Keratinocyte (primary cell): ENCODE data around the gene ALKBH2. TPM values are rescaled to one million over a fixed set of nuclear protein-coding genes. Genes with fewer than 3 reads are reported as not detected.

ENCODE experiments used
- DNase-seq: peaks from one replicate; pipeline ENCODE4 v3.0.0-alpha.2; 2011; ENCODE audit warnings: low read depth, missing footprints, low spot score
- FAIRE-seq: peaks from 2 replicates; lab custom pipeline; 2011; peaks lifted over from hg19 to GRCh38; lab: Jason Lieb, UNC
- H2AFZ ChIP-seq: 2 replicates; pipeline ENCODE4 v1.6.0; 2012; ENCODE audit warnings: low read length, control low read depth, inconsistent platforms; ENCODE audit not compliant: control insufficient read depth
- H3K27ac ChIP-seq: 2 replicates; pipeline ENCODE4 v1.5.1; 2011; ENCODE audit warnings: low read length; ENCODE audit not compliant: control insufficient read depth, insufficient read depth
- H3K27me3 ChIP-seq: 3 replicates; pipeline ENCODE4 v1.6.0; 2011; ENCODE audit warnings: low read length; ENCODE audit not compliant: control insufficient read depth, insufficient read depth; ENCODE audit errors: extremely low read depth
- H3K36me3 ChIP-seq, 2 experiments: 2 replicates in 1 of 2; 3 replicates in 1 of 2; pipeline ENCODE4 v1.5.1; 2011; ENCODE audit warnings: low read length in 2 of 2, mild to moderate bottlenecking in 1 of 2; ENCODE audit not compliant: control insufficient read depth in 2 of 2, insufficient read depth in 2 of 2; ENCODE audit errors: extremely low read depth in 1 of 2
- H3K4me1 ChIP-seq: 3 replicates; pipeline ENCODE4 v1.5.1; 2011; ENCODE audit warnings: low read length; ENCODE audit not compliant: control insufficient read depth, insufficient read depth; ENCODE audit errors: extremely low read depth
- H3K4me2 ChIP-seq: 3 replicates; pipeline ENCODE4 v1.6.0; 2011; ENCODE audit warnings: low read depth, low read length; ENCODE audit not compliant: control insufficient read depth, insufficient read depth; ENCODE audit errors: extremely low read depth
- H3K4me3 ChIP-seq, 3 experiments: fragments of 200-600 bp in 1 of 3; sonication (generic) in 1 of 3; 2 replicates in 2 of 3; 3 replicates in 1 of 3; pipeline ENCODE4 v1.5.1; 2011 to 2016; ENCODE audit warnings: low read length in 3 of 3, mild to moderate bottlenecking in 3 of 3, control low read depth in 2 of 3, inconsistent platforms in 1 of 3, low read depth in 1 of 3, mixed read lengths in 1 of 3, mixed run types in 1 of 3, moderate library complexity in 1 of 3; ENCODE audit not compliant: control insufficient read depth in 2 of 3, insufficient read depth in 2 of 3; ENCODE audit errors: extremely low read depth in 1 of 3
- H3K79me2 ChIP-seq: 2 replicates; pipeline ENCODE4 v1.6.0; 2012; ENCODE audit warnings: low read length; ENCODE audit not compliant: control insufficient read depth, insufficient read depth
- H3K9ac ChIP-seq: 3 replicates; pipeline ENCODE4 v1.6.0; 2011; ENCODE audit warnings: low read length; ENCODE audit not compliant: control insufficient read depth, insufficient read depth; ENCODE audit errors: extremely low read depth
- H3K9me1 ChIP-seq: 3 replicates; pipeline ENCODE4 v1.6.0; 2011; ENCODE audit warnings: low read length; ENCODE audit not compliant: control insufficient read depth, insufficient read depth; ENCODE audit errors: extremely low read depth
- H3K9me3 ChIP-seq: 2 replicates; pipeline ENCODE4 v1.5.1; 2012; ENCODE audit warnings: low read depth, low read length; ENCODE audit not compliant: control insufficient read depth
- H4K20me1 ChIP-seq: 3 replicates; pipeline ENCODE4 v1.6.0; 2011; ENCODE audit warnings: low read length; ENCODE audit not compliant: control insufficient read depth, insufficient read depth; ENCODE audit errors: extremely low read depth
- EZH2 ChIP-seq: IDR thresholded peaks from one replicate; pipeline ENCODE4 v1.6.1; 2012; ENCODE audit warnings: inconsistent platforms, mild to moderate bottlenecking, low read length, moderate library complexity
- dilution Hi-C: fragments of 300-500 bp; cut with MboI; formaldehyde crosslinking; loops from one replicate; pipeline ENCODE4 v1.7.0; 2020; ENCODE audit warnings: low sequenced_read_pairs; ENCODE audit not compliant: extremely low pct_ligation_motif_present
- polyA plus RNA-seq, 5 experiments: library from polyadenylated mRNA; depleted of rRNA in 3 of 5; stranded (reverse) in 3 of 5; stranded (forward) in 1 of 5; unstranded in 1 of 5; fragments of >200 nt; gene quantifications; 1 replicate in 1 of 5; 2 replicates in 3 of 5; 3 replicates in 1 of 5; pipeline versions ENCODE4 v1.2.1 to v1.2.3, GENCODE V29; 2011 to 2012; ENCODE audit warnings: missing spikeins in 2 of 5, low read depth in 1 of 5, low replicate concordance in 1 of 5
- TF ChIP-seq, protein P1 (sequence below), 3 experiments: IDR thresholded peaks in 1 of 3; conservative IDR thresholded peaks in 1 of 3; optimal IDR thresholded peaks in 1 of 3; 2 replicates in 2 of 3; 3 replicates in 1 of 3; pipeline versions ENCODE3 to v1.5.1; 2011; ENCODE audit warnings: low read length in 3 of 3, mild to moderate bottlenecking in 3 of 3, moderate library complexity in 2 of 3, control low read depth in 1 of 3, inconsistent platforms in 1 of 3; ENCODE audit not compliant: insufficient read depth in 2 of 3; ENCODE audit errors: extremely low read depth in 1 of 3

Gene ALKBH2
- polyA plus RNA-seq, 1 donor (not counting 4 experiments of a cell fraction or from before 2014, with no cell fraction given), result 25.2 TPM

DNA sequence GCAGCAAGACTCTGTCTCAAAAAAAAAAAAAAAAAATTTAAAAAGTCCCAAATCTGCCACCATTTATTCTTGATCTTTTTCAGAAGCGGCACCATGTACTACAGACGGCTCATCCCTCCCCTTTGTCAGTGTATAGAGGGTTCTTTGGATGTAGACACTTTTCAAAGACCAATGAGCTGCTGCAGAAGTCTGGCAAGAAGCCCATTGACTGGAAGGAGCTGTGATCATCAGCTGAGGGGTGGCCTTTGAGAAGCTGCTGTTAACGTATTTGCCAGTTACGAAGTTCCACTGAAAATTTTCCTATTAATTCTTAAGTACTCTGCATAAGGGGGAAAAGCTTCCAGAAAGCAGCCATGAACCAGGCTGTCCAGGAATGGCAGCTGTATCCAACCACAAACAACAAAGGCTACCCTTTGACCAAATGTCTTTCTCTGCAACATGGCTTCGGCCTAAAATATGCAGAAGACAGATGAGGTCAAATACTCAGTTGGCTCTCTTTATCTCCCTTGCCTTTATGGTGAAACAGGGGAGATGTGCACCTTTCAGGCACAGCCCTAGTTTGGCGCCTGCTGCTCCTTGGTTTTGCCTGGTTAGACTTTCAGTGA lies 16.6 kb upstream of the ALKBH2 start:
- no peak for FAIRE-seq
- H3K9me1 ChIP-seq, result no peaks in the 10 kb centered on the region
- H3K4me3 ChIP-seq, result no peak overlapping the region
- no peak overlapping the region for H3K27ac ChIP-seq
- dilution Hi-C loops, result loop anchor here (10.0 to 25.0 kb wide), 2 partner anchors 277 to 445 kb away; no protein-coding TSS in a partner anchor
- H3K79me2 ChIP-seq, result no peaks in the 10 kb centered on the region
- H3K27me3 ChIP-seq, result no peaks in the 10 kb centered on the region
- peaks cover 4% of the 10 kb centered on the region for H3K4me1 ChIP-seq
- H2AFZ ChIP-seq, result no peak overlapping the region
- no peak overlapping the region for H3K4me2 ChIP-seq
- peaks cover 5 to 8% of the 10 kb centered on the region in 2 experiments for H3K36me3 ChIP-seq
- no peak for TF ChIP-seq EZH2
- TF ChIP-seq, protein P1, sequence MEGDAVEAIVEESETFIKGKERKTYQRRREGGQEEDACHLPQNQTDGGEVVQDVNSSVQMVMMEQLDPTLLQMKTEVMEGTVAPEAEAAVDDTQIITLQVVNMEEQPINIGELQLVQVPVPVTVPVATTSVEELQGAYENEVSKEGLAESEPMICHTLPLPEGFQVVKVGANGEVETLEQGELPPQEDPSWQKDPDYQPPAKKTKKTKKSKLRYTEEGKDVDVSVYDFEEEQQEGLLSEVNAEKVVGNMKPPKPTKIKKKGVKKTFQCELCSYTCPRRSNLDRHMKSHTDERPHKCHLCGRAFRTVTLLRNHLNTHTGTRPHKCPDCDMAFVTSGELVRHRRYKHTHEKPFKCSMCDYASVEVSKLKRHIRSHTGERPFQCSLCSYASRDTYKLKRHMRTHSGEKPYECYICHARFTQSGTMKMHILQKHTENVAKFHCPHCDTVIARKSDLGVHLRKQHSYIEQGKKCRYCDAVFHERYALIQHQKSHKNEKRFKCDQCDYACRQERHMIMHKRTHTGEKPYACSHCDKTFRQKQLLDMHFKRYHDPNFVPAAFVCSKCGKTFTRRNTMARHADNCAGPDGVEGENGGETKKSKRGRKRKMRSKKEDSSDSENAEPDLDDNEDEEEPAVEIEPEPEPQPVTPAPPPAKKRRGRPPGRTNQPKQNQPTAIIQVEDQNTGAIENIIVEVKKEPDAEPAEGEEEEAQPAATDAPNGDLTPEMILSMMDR (optimal IDR thresholded peaks at IDR 0.05 in 1 of 3, IDR thresholded peaks at IDR 0.05 in 1 of 3, conservative IDR thresholded peaks at IDR 0.05 in 1 of 3; ENCODE audit: extremely low read depth in 1 of 3, insufficient read depth in 2 of 3, low read length in 3 of 3), result no peak
- no peaks in the 10 kb centered on the region for H3K9me3 ChIP-seq
- H3K9ac ChIP-seq, result no peak overlapping the region
- H4K20me1 ChIP-seq, result no peaks in the 10 kb centered on the region
- no peak for DNase-seq

DNA sequence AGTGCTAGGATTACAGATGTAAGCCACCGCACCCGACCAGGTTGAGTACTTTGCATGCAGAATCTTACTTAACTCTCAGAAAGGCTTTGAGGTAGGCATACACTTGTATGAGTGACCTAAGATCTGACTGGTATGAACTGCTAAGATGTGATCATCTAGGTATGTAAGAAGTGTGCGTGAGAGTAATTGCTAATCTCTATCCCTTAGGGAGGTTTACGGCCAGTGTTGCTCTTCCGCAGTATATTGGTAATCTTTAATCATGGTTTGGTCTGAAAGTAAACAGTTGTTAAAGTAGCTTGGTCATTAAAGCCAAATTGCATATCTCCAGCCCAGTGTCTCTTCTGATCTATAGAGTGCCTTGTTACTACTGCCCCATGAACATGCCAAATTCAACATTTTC lies 11.9 kb upstream of the ALKBH2 start:
- TF ChIP-seq, protein P1 (optimal IDR thresholded peaks at IDR 0.05 in 1 of 3, IDR thresholded peaks at IDR 0.05 in 1 of 3, conservative IDR thresholded peaks at IDR 0.05 in 1 of 3; ENCODE audit: extremely low read depth in 1 of 3, insufficient read depth in 2 of 3, low read length in 3 of 3), result no peak
- TF ChIP-seq EZH2, result no peak
- DNase-seq (no peak), FAIRE-seq (no peak)
- H3K79me2 ChIP-seq, result no peaks in the 10 kb centered on the region
- H2AFZ ChIP-seq, result no peak overlapping the region
- H3K9ac ChIP-seq, result no peak overlapping the region
- dilution Hi-C loops, result loop anchor here (10.0 to 25.0 kb wide), 2 partner anchors 282 to 440 kb away; no protein-coding TSS in a partner anchor
- no peaks in the 10 kb centered on the region for H4K20me1 ChIP-seq
- H3K27ac ChIP-seq, result no peak overlapping the region
- H3K36me3 ChIP-seq, result peaks cover 17 to 18% of the 10 kb centered on the region in 2 experiments
- H3K4me2 ChIP-seq, result no peak overlapping the region
- no peaks in the 10 kb centered on the region for H3K9me1 ChIP-seq
- no peaks in the 10 kb centered on the region for H3K9me3 ChIP-seq
- H3K4me3 ChIP-seq, result no peak overlapping the region
- H3K4me1 ChIP-seq, result no peaks in the 10 kb centered on the region
- H3K27me3 ChIP-seq, result no peaks in the 10 kb centered on the region
